ENCODE data around the gene ATG101. TPM values are rescaled to one million over a fixed set of nuclear protein-coding genes. Genes with fewer than 3 reads are reported as not detected.

The ATG101 gene
- total and polyA plus RNA-seq, 2 of the 13 experiments (the other 11 are each of a cell fraction or from before 2014, with no cell fraction given), result 58.2 to 67.7 TPM

DNA sequence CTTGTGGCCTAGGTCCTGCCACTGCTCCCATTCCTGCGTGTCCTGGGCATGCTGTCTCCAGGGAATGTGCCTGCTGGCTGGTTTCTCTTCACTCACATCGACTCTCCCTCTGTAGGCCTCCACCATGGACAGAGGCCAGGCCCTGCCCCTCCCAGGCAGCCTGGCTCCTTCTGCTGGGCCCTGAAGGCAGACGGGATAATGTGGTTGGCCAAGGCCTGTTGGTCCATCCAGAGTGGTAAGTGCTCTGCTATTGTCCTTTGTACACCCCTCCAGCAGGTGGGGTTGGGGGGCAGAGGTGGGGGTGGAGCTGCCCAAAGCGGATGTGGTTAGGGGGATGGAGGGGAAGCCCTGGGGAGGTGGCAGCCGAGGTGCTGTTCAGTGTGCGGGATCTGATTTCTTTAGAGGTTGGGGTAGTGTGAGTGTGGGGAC lies 28.1 kb upstream of the ATG101 start (continued):
- TF ChIP-seq BCLAF1 (IDR thresholded peaks at IDR 0.05) (no peak), TCF7 (IDR thresholded peaks at IDR 0.05; ENCODE audit: low read depth) (no peak), ZMYM2 (CRISPR knock-in tag; IDR thresholded peaks at IDR 0.05) (no peak), AGO2 (optimal IDR thresholded peaks at IDR 0.05; ENCODE audit: low read depth, low read length) (no peak), ZNF841 (CRISPR knock-in tag; IDR thresholded peaks at IDR 0.05; ENCODE audit: borderline replicate concordance) (no peak), KMT2A (CRISPR knock-in tag; IDR thresholded peaks at IDR 0.05) (no peak), ZNF432 (CRISPR knock-in tag; IDR thresholded peaks at IDR 0.05; ENCODE audit: borderline replicate concordance) (no peak), ZNF737 (CRISPR knock-in tag; IDR thresholded peaks at IDR 0.05; ENCODE audit: borderline replicate concordance) (no peak), SAP130 (CRISPR knock-in tag; IDR thresholded peaks at IDR 0.05; ENCODE audit: low read depth) (0 out of 2 replicates have a peak, but pooled peaks have one; percentile 14), ONECUT2 (CRISPR knock-in tag; IDR thresholded peaks at IDR 0.05) (no peak), ZBTB44 (CRISPR knock-in tag; IDR thresholded peaks at IDR 0.05) (no peak), SRY (CRISPR knock-in tag; IDR thresholded peaks at IDR 0.05) (no peak)
- TF ChIP-seq, protein P1, sequence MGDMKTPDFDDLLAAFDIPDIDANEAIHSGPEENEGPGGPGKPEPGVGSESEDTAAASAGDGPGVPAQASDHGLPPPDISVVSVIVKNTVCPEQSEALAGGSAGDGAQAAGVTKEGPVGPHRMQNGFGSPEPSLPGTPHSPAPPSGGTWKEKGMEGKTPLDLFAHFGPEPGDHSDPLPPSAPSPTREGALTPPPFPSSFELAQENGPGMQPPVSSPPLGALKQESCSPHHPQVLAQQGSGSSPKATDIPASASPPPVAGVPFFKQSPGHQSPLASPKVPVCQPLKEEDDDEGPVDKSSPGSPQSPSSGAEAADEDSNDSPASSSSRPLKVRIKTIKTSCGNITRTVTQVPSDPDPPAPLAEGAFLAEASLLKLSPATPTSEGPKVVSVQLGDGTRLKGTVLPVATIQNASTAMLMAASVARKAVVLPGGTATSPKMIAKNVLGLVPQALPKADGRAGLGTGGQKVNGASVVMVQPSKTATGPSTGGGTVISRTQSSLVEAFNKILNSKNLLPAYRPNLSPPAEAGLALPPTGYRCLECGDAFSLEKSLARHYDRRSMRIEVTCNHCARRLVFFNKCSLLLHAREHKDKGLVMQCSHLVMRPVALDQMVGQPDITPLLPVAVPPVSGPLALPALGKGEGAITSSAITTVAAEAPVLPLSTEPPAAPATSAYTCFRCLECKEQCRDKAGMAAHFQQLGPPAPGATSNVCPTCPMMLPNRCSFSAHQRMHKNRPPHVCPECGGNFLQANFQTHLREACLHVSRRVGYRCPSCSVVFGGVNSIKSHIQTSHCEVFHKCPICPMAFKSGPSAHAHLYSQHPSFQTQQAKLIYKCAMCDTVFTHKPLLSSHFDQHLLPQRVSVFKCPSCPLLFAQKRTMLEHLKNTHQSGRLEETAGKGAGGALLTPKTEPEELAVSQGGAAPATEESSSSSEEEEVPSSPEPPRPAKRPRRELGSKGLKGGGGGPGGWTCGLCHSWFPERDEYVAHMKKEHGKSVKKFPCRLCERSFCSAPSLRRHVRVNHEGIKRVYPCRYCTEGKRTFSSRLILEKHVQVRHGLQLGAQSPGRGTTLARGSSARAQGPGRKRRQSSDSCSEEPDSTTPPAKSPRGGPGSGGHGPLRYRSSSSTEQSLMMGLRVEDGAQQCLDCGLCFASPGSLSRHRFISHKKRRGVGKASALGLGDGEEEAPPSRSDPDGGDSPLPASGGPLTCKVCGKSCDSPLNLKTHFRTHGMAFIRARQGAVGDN (CRISPR knock-in tag; IDR thresholded peaks at IDR 0.05), result peak; percentile 9; the same call in 1 of the 2 replicates
- TF ChIP-seq, protein P2, sequence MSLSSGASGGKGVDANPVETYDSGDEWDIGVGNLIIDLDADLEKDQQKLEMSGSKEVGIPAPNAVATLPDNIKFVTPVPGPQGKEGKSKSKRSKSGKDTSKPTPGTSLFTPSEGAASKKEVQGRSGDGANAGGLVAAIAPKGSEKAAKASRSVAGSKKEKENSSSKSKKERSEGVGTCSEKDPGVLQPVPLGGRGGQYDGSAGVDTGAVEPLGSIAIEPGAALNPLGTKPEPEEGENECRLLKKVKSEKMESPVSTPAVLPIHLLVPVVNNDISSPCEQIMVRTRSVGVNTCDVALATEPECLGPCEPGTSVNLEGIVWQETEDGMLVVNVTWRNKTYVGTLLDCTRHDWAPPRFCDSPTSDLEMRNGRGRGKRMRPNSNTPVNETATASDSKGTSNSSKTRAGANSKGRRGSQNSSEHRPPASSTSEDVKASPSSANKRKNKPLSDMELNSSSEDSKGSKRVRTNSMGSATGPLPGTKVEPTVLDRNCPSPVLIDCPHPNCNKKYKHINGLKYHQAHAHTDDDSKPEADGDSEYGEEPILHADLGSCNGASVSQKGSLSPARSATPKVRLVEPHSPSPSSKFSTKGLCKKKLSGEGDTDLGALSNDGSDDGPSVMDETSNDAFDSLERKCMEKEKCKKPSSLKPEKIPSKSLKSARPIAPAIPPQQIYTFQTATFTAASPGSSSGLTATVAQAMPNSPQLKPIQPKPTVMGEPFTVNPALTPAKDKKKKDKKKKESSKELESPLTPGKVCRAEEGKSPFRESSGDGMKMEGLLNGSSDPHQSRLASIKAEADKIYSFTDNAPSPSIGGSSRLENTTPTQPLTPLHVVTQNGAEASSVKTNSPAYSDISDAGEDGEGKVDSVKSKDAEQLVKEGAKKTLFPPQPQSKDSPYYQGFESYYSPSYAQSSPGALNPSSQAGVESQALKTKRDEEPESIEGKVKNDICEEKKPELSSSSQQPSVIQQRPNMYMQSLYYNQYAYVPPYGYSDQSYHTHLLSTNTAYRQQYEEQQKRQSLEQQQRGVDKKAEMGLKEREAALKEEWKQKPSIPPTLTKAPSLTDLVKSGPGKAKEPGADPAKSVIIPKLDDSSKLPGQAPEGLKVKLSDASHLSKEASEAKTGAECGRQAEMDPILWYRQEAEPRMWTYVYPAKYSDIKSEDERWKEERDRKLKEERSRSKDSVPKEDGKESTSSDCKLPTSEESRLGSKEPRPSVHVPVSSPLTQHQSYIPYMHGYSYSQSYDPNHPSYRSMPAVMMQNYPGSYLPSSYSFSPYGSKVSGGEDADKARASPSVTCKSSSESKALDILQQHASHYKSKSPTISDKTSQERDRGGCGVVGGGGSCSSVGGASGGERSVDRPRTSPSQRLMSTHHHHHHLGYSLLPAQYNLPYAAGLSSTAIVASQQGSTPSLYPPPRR (CRISPR knock-in tag; IDR thresholded peaks at IDR 0.05; ENCODE audit: borderline replicate concordance), result no peak
- TF ChIP-seq, protein P3, sequence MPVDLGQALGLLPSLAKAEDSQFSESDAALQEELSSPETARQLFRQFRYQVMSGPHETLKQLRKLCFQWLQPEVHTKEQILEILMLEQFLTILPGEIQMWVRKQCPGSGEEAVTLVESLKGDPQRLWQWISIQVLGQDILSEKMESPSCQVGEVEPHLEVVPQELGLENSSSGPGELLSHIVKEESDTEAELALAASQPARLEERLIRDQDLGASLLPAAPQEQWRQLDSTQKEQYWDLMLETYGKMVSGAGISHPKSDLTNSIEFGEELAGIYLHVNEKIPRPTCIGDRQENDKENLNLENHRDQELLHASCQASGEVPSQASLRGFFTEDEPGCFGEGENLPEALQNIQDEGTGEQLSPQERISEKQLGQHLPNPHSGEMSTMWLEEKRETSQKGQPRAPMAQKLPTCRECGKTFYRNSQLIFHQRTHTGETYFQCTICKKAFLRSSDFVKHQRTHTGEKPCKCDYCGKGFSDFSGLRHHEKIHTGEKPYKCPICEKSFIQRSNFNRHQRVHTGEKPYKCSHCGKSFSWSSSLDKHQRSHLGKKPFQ (CRISPR knock-in tag; IDR thresholded peaks at IDR 0.05; ENCODE audit: insufficient replicate concordance), result no peak

All from HepG2 (cell line).